ENCODE data around the gene BRINP2.

DNA sequence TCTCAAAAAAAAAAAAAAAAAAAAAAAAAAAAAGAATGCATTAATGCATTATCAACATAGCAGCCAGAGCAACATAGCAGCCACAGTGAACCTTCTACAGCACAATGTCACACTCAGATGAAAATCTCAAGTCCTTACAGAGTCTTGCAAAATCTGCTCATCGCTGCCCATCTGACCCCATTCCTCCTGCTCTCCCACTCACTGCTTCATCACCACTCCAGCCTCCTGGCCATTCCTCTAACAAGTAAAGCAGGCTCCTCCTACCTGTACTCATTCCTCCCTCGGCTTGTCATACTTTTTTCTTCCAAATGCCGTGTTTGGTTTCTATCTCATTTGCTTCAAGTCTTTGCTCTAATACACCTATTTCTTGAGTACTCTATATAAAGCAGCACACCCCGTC, 29.5 kb downstream of the BRINP2 start:
- TF ChIP-seq, protein P1, sequence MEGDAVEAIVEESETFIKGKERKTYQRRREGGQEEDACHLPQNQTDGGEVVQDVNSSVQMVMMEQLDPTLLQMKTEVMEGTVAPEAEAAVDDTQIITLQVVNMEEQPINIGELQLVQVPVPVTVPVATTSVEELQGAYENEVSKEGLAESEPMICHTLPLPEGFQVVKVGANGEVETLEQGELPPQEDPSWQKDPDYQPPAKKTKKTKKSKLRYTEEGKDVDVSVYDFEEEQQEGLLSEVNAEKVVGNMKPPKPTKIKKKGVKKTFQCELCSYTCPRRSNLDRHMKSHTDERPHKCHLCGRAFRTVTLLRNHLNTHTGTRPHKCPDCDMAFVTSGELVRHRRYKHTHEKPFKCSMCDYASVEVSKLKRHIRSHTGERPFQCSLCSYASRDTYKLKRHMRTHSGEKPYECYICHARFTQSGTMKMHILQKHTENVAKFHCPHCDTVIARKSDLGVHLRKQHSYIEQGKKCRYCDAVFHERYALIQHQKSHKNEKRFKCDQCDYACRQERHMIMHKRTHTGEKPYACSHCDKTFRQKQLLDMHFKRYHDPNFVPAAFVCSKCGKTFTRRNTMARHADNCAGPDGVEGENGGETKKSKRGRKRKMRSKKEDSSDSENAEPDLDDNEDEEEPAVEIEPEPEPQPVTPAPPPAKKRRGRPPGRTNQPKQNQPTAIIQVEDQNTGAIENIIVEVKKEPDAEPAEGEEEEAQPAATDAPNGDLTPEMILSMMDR (IDR thresholded peaks at IDR 0.05), result no peak
- no peak for TF ChIP-seq POLR2A (IDR thresholded peaks at IDR 0.05)
- no peak for TF ChIP-seq EP300 (IDR thresholded peaks at IDR 0.05)

All from sigmoid colon (tissue), 4 donors.